H1 (cell line): ENCODE measurements around the gene RHBDF1. TPM values are rescaled to one million over a fixed set of nuclear protein-coding genes. Genes with fewer than 3 reads are reported as not detected.

ENCODE experiments used
- FOSL1 ChIP-seq: IDR thresholded peaks from 2 replicates; pipeline ENCODE4 v1.6.1; 2011; ENCODE audit warnings: mild to moderate bottlenecking, low read depth, low read length, moderate library complexity; ENCODE audit not compliant: insufficient read depth
- TCF12 ChIP-seq: IDR thresholded peaks from 2 replicates; pipeline ENCODE4 v1.6.1; 2011; ENCODE audit warnings: low read depth, mild to moderate bottlenecking, low read length
- TEAD4 ChIP-seq: IDR thresholded peaks from 2 replicates; pipeline ENCODE4 v1.6.1; 2012; ENCODE audit warnings: low read depth, low read length, inconsistent platforms, mixed read lengths
- polyA plus RNA-seq, 7 experiments: library from polyadenylated mRNA; depleted of rRNA in 3 of 7; stranded (reverse) in 5 of 7; unstranded in 2 of 7; fragments of >200 nt in 5 of 7; fragments of 200-250 nt in 2 of 7; gene quantifications; 1 replicate in 5 of 7; 2 replicates in 1 of 7; 4 replicates in 1 of 7; pipeline versions ENCODE4 v1.2.1 to v1.2.3, GENCODE V29; 2011 to 2013; ENCODE audit warnings: missing spikeins in 2 of 7, mixed read lengths in 2 of 7
- total RNA-seq: library from RNA; stranded (reverse); fragmentation: NEBNext Ultra II Directional; extraction: Animal tissue kit (Norgen Biotek cat#: 25700); gene quantifications from 2 replicates; pipeline ENCODE4 v1.2.1, GENCODE V29; 2021
- TF ChIP-seq, protein P1 (sequence below): IDR thresholded peaks from 2 replicates; pipeline ENCODE4 v1.6.1; 2012; ENCODE audit warnings: inconsistent platforms

Gene RHBDF1
- total and polyA plus RNA-seq, 2 of the 8 experiments (the other 6 are each of a cell fraction or from before 2014, with no cell fraction given), result 37.4 to 51.6 TPM

DNA sequence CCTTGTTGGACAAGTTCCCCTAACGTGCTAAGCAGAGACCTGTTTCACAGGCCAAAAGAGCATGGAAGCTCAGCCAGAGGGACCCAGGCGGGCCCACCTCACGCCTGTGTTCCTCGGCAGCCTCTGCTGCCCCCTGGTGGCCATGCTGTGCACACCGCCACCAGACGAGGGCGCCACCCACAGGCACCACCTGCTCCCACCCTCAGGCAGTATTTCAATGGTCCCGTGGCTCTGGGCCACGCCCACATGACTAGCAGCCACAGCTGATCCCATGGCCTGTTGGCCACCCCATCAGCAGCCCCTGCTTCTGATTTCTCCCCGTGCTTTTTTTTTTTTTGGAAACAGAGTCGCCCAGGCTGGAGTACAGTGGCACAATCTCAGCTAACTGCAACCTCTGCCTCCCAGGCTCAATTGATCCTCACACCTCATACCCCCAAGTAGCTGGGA lies 24.5 kb upstream of the RHBDF1 start (continued):
- TF ChIP-seq, protein P1, sequence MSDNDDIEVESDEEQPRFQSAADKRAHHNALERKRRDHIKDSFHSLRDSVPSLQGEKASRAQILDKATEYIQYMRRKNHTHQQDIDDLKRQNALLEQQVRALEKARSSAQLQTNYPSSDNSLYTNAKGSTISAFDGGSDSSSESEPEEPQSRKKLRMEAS, result peak; percentile 83
- TF ChIP-seq FOSL1 (peak; percentile 81), TEAD4 (no peak), TCF12 (peak; percentile 85; the same call in 1 of the 2 replicates)
